Breast epithelium (tissue), 4 donors: ENCODE data around the gene PTPRF. TPM values are rescaled to one million over a fixed set of nuclear protein-coding genes. Genes with fewer than 3 reads are reported as not detected.

Experiments used
- DNase-seq, 2 donors: peaks; one replicate each; pipeline ENCODE4 v3.0.0-alpha.2; 2019; ENCODE audit warnings: low spot score in 2 of 2
- H3K27ac ChIP-seq, 2 donors: fragments of 200-600 bp; sonication (generic) in 1 of 2; one replicate each; pipeline ENCODE4 v1.5.1; 2016 to 2019; ENCODE audit warnings: mild to moderate bottlenecking in 1 of 2
- H3K27me3 ChIP-seq, 2 donors: fragments of 200-600 bp; sonication (generic) in 1 of 2; one replicate each; pipeline versions ENCODE4 v1.5.1 to v1.6.0; 2017 to 2019; ENCODE audit warnings: control low read depth in 1 of 2, mild to moderate bottlenecking in 1 of 2
- H3K36me3 ChIP-seq: fragments of 200-600 bp; one replicate; pipeline ENCODE4 v1.5.1; 2019
- H3K4me1 ChIP-seq, 2 donors: fragments of 200-600 bp; sonication (generic); one replicate each; pipeline ENCODE4 v1.5.1; 2016 to 2019; ENCODE audit warnings: control low read depth in 1 of 2
- H3K4me3 ChIP-seq, 3 donors: fragments of 200-600 bp; sonication (generic); 1 replicate in 2 of 3; 2 replicates in 1 of 3; pipeline ENCODE4 v1.5.1; 2016 to 2019; ENCODE audit warnings: mild to moderate bottlenecking in 3 of 3, moderate library complexity in 2 of 3
- H3K9me3 ChIP-seq, 2 donors: fragments of 200-600 bp; sonication (generic) in 1 of 2; one replicate each; pipeline ENCODE4 v1.5.1; 2016 to 2019; ENCODE audit warnings: control low read depth in 1 of 2
- CTCF ChIP-seq, 3 donors: fragments of 450-650 bp; IDR thresholded peaks; one replicate each; pipeline ENCODE4 v1.5.1; 2016 to 2017; ENCODE audit warnings: antibody characterized with exemption in 3 of 3, mild to moderate bottlenecking in 3 of 3, moderate library complexity in 3 of 3
- POLR2A ChIP-seq: fragments of 450-650 bp; IDR thresholded peaks from one replicate; pipeline ENCODE4 v1.6.1; 2016; ENCODE audit warnings: antibody characterized with exemption, mild to moderate bottlenecking, moderate library complexity
- POLR2AphosphoS5 ChIP-seq, 3 donors: sonication (generic); formaldehyde crosslinking; IDR thresholded peaks; one replicate each; pipeline ENCODE4 v1.6.1; 2017; ENCODE audit warnings: antibody characterized with exemption in 3 of 3
- intact Hi-C: fragments of 100-400 bp; cut with DNase I; formaldehyde crosslinking; loops from one replicate; pipeline ENCODE4 v1.15.1; 2023; ENCODE audit warnings: low total_unique reads
- total RNA-seq, 3 donors: library from RNA; depleted of rRNA; stranded (reverse); fragments of >200 nt; gene quantifications; one replicate each; pipeline ENCODE4 v1.1.0, GENCODE V29; 2016

The PTPRF gene
- total RNA-seq, 3 donors from 2014 or later: 109 to 149 (median 116) TPM

DNA sequence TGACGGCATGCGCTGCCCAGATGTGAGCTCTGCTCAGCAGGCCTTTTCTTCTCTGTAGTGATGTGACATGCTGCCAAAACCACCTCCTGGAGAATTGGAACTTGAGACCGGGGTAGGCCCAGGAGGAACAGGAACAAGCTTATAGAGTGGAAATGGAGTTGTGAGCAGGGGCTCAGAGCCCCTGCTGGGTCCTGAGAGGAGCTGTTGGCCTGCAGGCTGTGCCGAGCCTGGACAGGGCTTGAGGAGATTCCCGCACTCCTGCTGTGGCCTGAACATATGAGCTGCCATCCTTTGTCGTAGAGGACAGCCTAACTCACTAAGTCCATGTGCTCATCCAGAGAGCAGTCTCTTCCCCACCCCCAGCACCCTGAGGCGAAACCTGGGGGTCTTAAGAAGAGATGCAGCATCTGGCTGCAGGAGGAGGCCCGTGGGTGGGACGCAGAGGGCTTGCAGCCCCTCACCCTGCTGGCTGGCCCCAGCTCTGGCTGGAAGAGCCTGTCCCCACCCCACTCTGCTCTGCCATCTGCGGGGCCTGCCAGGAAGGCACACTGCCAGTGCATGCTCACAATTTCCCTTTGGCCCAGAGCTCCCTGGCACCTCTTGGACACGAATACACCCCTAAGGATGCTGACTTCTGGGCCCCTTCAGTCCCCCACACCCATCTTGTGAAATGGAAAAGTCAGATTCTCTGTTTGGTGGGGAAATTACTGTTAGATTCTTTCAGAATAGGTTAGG, 42.5 kb downstream of the PTPRF start:
- no peak for DNase-seq
- Histone ChIP-seq H3K4me1 (peaks cover 0 to 7% of the 10 kb centered on the region in 2 donors), H3K36me3 (no peaks in the 10 kb centered on the region), H3K9me3 (no peaks in the 10 kb centered on the region), H3K4me3 (no peak overlapping the region), H3K27me3 (no peaks in the 10 kb centered on the region), H3K27ac (no peak overlapping the region)
- intact Hi-C loops: no loop called here
- TF ChIP-seq POLR2AphosphoS5 (IDR thresholded peaks at IDR 0.05) (no peak), POLR2A (no peak), CTCF (IDR thresholded peaks at IDR 0.05) (no peak)

DNA sequence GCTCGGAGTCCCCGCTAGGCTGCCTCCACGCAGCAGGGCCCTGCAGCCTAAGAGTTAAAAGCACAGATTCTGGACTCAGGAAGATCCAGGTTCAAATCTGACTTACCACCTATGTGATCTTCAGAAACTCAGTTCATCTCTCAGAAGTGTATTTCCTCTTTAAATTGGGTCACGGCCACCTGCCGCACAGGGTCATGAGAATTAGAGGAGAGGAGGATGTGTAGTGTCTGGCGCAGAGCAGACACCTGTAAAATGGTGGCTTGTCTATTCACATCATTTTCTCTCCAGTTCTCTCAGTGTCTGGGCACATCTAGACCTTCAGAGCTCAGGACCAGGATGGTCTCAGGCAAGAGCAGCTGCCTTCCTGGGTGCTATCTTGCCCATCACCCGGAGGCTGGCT, 45.8 kb downstream of the PTPRF start:
- H3K27me3 ChIP-seq: no peaks in the 10 kb centered on the region
- no peaks in the 10 kb centered on the region for H3K36me3 ChIP-seq
- intact Hi-C loops: no loop called here
- DNase-seq: no peak
- no peak overlapping the region for H3K27ac ChIP-seq
- H3K4me1 ChIP-seq: peaks cover 0 to 7% of the 10 kb centered on the region in 2 donors
- TF ChIP-seq POLR2A (no peak), POLR2AphosphoS5 (IDR thresholded peaks at IDR 0.05) (no peak), CTCF (IDR thresholded peaks at IDR 0.05) (no peak)
- no peak overlapping the region for H3K4me3 ChIP-seq
- H3K9me3 ChIP-seq: no peaks in the 10 kb centered on the region

DNA sequence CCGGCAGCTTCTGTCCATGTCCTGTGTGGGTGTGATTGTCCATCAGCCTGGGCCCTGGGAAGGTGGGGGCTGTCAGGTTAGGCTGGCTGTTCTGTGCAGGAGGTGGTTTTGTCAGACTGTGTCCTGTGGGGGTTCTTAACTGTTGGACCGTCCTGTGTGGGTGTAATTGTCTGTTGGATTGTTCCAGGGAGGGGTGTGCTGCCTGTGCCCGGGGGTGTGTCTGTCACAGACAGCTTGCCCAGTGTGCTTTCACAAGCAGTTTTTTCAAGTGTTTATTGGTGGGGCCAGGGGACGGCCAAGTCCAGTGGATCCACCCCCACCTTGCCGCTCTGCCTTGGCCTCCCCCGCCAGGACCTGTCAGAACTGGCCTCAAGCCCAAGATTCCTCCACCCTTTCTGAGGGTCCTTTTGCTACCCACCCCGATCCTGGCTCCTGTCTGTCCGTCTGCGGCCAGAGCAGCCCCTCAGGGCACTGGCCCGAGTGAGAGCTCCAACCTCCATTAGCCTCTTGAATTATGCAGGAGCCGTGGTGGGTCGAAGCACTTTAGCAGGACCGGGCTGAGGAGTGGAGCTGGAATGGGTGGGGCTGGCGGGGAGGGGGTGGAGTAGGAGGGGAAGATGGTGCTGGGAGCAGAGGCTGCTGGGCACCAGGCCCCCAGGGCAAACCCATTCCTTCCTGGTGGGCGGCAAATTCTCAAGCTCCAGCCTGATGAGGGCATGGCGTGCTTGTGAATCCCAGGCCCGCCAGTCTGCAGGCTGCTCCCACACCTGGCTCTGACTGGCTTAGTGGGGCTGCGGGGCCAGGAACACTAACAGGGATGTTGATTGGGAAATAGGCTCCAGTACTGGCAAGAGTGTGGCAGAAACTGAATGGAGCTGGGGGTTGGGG, 47.2 kb downstream of the PTPRF start:
- no peak for TF ChIP-seq CTCF (IDR thresholded peaks at IDR 0.05)
- TF ChIP-seq POLR2A: no peak
- no peak for TF ChIP-seq POLR2AphosphoS5 (IDR thresholded peaks at IDR 0.05)
- Histone ChIP-seq H3K36me3 (no peaks in the 10 kb centered on the region), H3K27ac (peak overlapping the region; percentile 54 to 72), H3K4me3 (no peak overlapping the region), H3K27me3 (no peaks in the 10 kb centered on the region), H3K9me3 (no peaks in the 10 kb centered on the region), H3K4me1 (peaks cover 0 to 7% of the 10 kb centered on the region in 2 donors)
- intact Hi-C loops: loop anchor here (1.0 kb wide), 1 partner anchor 44 kb away; no protein-coding TSS in a partner anchor
- DNase-seq: peak in 1 of 2 donors; percentile 46

GRCh38 chr1:43580039-43580438, 49.4 kb downstream of the PTPRF start:
- H3K36me3 ChIP-seq: no peaks in the 10 kb centered on the region
- no peaks in the 10 kb centered on the region for H3K27me3 ChIP-seq
- intact Hi-C loops: no loop called here

More at GRCh38 chr1:43580039-43580438, 49.4 kb downstream of the PTPRF start:
- no peak for DNase-seq
- no peak for TF ChIP-seq CTCF (IDR thresholded peaks at IDR 0.05)
- no peak for TF ChIP-seq POLR2A
- Histone ChIP-seq H3K9me3 (no peaks in the 10 kb centered on the region), H3K4me1 (peaks cover 0 to 7% of the 10 kb centered on the region in 2 donors), H3K27ac (no peak overlapping the region), H3K4me3 (no peak overlapping the region)
